CD14-positive monocyte (primary cell): ENCODE measurements around the gene PKD1L1. TPM values are rescaled to one million over a fixed set of nuclear protein-coding genes. Genes with fewer than 3 reads are reported as not detected.

Experiments used
- DNase-seq, 3 donors: peaks; one replicate each; pipeline ENCODE4 v3.0.0-alpha.2; 2011 to 2022
- H2AFZ ChIP-seq: 2 replicates; pipeline ENCODE4 v1.6.0; 2012; ENCODE audit warnings: mild to moderate bottlenecking, low read depth, low read length, inconsistent platforms; ENCODE audit not compliant: insufficient read depth, poor library complexity, severe bottlenecking
- H3K27ac ChIP-seq, 2 donors: 1 replicate in 1 of 2; 2 replicates in 1 of 2; pipeline ENCODE4 v1.5.1; 2012 to 2013; ENCODE audit warnings: low read length in 2 of 2, control low read depth in 1 of 2, inconsistent platforms in 1 of 2, low read depth in 1 of 2, mild to moderate bottlenecking in 1 of 2
- H3K27me3 ChIP-seq, 2 donors: one replicate each; pipeline versions ENCODE4 v1.6.0 to v1.6.1; 2011 to 2013; ENCODE audit warnings: low read length in 2 of 2; ENCODE audit not compliant: control insufficient read depth in 2 of 2, insufficient read depth in 2 of 2
- H3K36me3 ChIP-seq, 2 donors: replicated peaks in 1 of 2; 1 replicate in 1 of 2; 2 replicates in 1 of 2; pipeline versions ENCODE4 v1.5.1 to v1.6.1; 2012 to 2013; ENCODE audit warnings: low read length in 2 of 2, control low read depth in 1 of 2, inconsistent platforms in 1 of 2, mild to moderate bottlenecking in 1 of 2; ENCODE audit not compliant: insufficient read depth in 2 of 2, control insufficient read depth in 1 of 2
- H3K4me1 ChIP-seq, 2 donors: 1 replicate in 1 of 2; 2 replicates in 1 of 2; pipeline versions ENCODE4 v1.5.1 to v1.6.1; 2012 to 2013; ENCODE audit warnings: low read length in 2 of 2, control low read depth in 1 of 2, inconsistent platforms in 1 of 2, mild to moderate bottlenecking in 1 of 2, moderate library complexity in 1 of 2; ENCODE audit not compliant: insufficient read depth in 2 of 2, control insufficient read depth in 1 of 2
- H3K4me2 ChIP-seq: replicated peaks from 2 replicates; pipeline ENCODE3; 2012; ENCODE audit warnings: low read length, moderate library complexity, mild to moderate bottlenecking; ENCODE audit not compliant: poor library complexity, severe bottlenecking; ENCODE audit errors: extremely low read depth
- H3K4me3 ChIP-seq, 3 experiments: fragments of 200-600 bp in 1 of 3; sonication (generic) in 1 of 3; replicated peaks in 1 of 3; 1 replicate in 2 of 3; 2 replicates in 1 of 3; pipeline ENCODE4 v1.5.1; 2011 to 2013; ENCODE audit warnings: low read length in 3 of 3, mild to moderate bottlenecking in 3 of 3, control low read depth in 2 of 3, low read depth in 2 of 3, inconsistent platforms in 1 of 3, moderate library complexity in 1 of 3
- H3K79me2 ChIP-seq: 2 replicates; pipeline ENCODE4 v1.6.0; 2012; ENCODE audit warnings: mild to moderate bottlenecking, control low read depth, inconsistent platforms, low read length, moderate library complexity; ENCODE audit not compliant: insufficient read depth
- H3K9ac ChIP-seq: 2 replicates; pipeline ENCODE4 v1.6.0; 2017; ENCODE audit warnings: low read length, mild to moderate bottlenecking; ENCODE audit not compliant: insufficient read depth, poor library complexity, severe bottlenecking
- H3K9me3 ChIP-seq, 2 donors: replicated peaks in 1 of 2; 1 replicate in 1 of 2; 2 replicates in 1 of 2; pipeline versions ENCODE4 v1.5.1 to v1.6.1; 2012 to 2013; ENCODE audit warnings: low read length in 2 of 2, control low read depth in 1 of 2; ENCODE audit not compliant: control insufficient read depth in 1 of 2, insufficient read depth in 1 of 2
- H4K20me1 ChIP-seq: 2 replicates; pipeline ENCODE4 v1.6.0; 2012; ENCODE audit warnings: mild to moderate bottlenecking, low read length, control low read depth, moderate library complexity; ENCODE audit not compliant: insufficient read depth
- H3K27ac Mint-ChIP-seq, 7 donors: one replicate each; pipeline ENCODE4 v1.8.0; 2020; ENCODE audit warnings: mild to moderate bottlenecking in 7 of 7, mixed read lengths in 7 of 7, moderate library complexity in 6 of 7, inconsistent platforms in 2 of 7
- H3K27me3 Mint-ChIP-seq, 3 donors: one replicate each; pipeline ENCODE4 v1.8.0; 2021 to 2022; ENCODE audit warnings: low read depth in 3 of 3, mild to moderate bottlenecking in 3 of 3, mixed read lengths in 3 of 3, moderate library complexity in 3 of 3, inconsistent platforms in 1 of 3
- H3K36me3 Mint-ChIP-seq, 2 donors: one replicate each; pipeline ENCODE4 v1.8.0; 2020; ENCODE audit warnings: mixed read lengths in 2 of 2, inconsistent platforms in 1 of 2, mild to moderate bottlenecking in 1 of 2
- H3K4me1 Mint-ChIP-seq: one replicate; pipeline ENCODE4 v1.8.0; 2020; ENCODE audit warnings: mild to moderate bottlenecking, mixed read lengths
- H3K4me3 Mint-ChIP-seq, 2 donors: one replicate each; pipeline ENCODE4 v1.8.0; 2020; ENCODE audit warnings: mild to moderate bottlenecking in 2 of 2, mixed read lengths in 2 of 2, moderate library complexity in 1 of 2
- H3K9me3 Mint-ChIP-seq, 7 donors: one replicate each; pipeline ENCODE4 v1.8.0; 2020 to 2022; ENCODE audit warnings: mixed read lengths in 7 of 7, mild to moderate bottlenecking in 6 of 7, moderate library complexity in 6 of 7, inconsistent platforms in 2 of 7
- CTCF ChIP-seq: fragments of 200-600 bp; IDR thresholded peaks from one replicate; pipeline ENCODE4 v1.8.0; 2022; ENCODE audit warnings: antibody characterized with exemption, mild to moderate bottlenecking
- WGBS: methylation state at CpG from one replicate; pipeline ENCODE4 v1.1.5; 2013; ENCODE audit warnings: missing lambda C conversion rate; ENCODE audit not compliant: insufficient coverage; 5-methylcytosine and 5-hydroxymethylcytosine counted together
- intact Hi-C, 2 donors: fragments of 100-400 bp; cut with micrococcal nuclease; formaldehyde crosslinking; loops; one replicate each; pipeline versions ENCODE4 v1.15.0 to v1.15.1; 2023
- polyA plus RNA-seq, 3 donors: library from polyadenylated mRNA; depleted of rRNA in 1 of 3; unstranded in 2 of 3; stranded (reverse) in 1 of 3; fragments of 300-500 nt in 2 of 3; fragments of >200 nt in 1 of 3; fragmentation: Illumina TruSeq in 2 of 3; gene quantifications; 1 replicate in 2 of 3; 2 replicates in 1 of 3; pipeline ENCODE4 v1.2.3, GENCODE V29; 2012 to 2021

PKD1L1 gene
- polyA plus RNA-seq, 3 donors, result 0.19 TPM; not detected in 2

- no peaks in the 10 kb centered on the region for H4K20me1 ChIP-seq
- H2AFZ ChIP-seq, result no peak overlapping the region
- H3K4me2 ChIP-seq, result no peak overlapping the region
- H3K79me2 ChIP-seq, result no peaks in the 10 kb centered on the region
- no peaks in the 10 kb centered on the region for H3K27me3 ChIP-seq
- Mint-ChIP-seq H3K4me3 (no peak overlapping the region), H3K36me3 (no peaks in the 10 kb centered on the region), H3K4me1 (no peaks in the 10 kb centered on the region), H3K9me3 (no peaks in the 10 kb centered on the region), H3K27ac (no peak overlapping the region), H3K27me3 (peaks cover 0 to 4% (median 4%) of the 10 kb centered on the region in 3 donors)
- intact Hi-C loops, result no loop called here
- WGBS, result 94% methylated on average over 18 of the region's 19 CpGs
- DNase-seq, result no peak
- no peaks in the 10 kb centered on the region for H3K9me3 ChIP-seq
- H3K9ac ChIP-seq, result no peak overlapping the region
- H3K36me3 ChIP-seq, result no peaks in the 10 kb centered on the region
- no peak for TF ChIP-seq CTCF
- no peak overlapping the region for H3K27ac ChIP-seq
- H3K4me3 ChIP-seq, result no peak overlapping the region
- H3K4me1 ChIP-seq, result no peaks in the 10 kb centered on the region
Measured at GRCh38 chr7:47836503-47837202, 111.6 kb downstream of the PKD1L1 start.

- no peaks in the 10 kb centered on the region for H3K79me2 ChIP-seq
- no peaks in the 10 kb centered on the region for H3K4me1 ChIP-seq
- no peaks in the 10 kb centered on the region for H3K27me3 ChIP-seq
- H3K27ac ChIP-seq, result no peak overlapping the region
- no peaks in the 10 kb centered on the region for H3K4me1 Mint-ChIP-seq
- H3K36me3 ChIP-seq, result no peaks in the 10 kb centered on the region
- intact Hi-C loops, result no loop called here
- H3K9me3 ChIP-seq, result no peaks in the 10 kb centered on the region
- H3K27ac Mint-ChIP-seq, result no peak overlapping the region
- H4K20me1 ChIP-seq, result no peaks in the 10 kb centered on the region
- WGBS, result 100% methylated on average over 7 of the region's 11 CpGs
- no peaks in the 10 kb centered on the region for H3K36me3 Mint-ChIP-seq
- no peaks in the 10 kb centered on the region for H3K9me3 Mint-ChIP-seq
- no peak overlapping the region for H3K4me2 ChIP-seq
- H3K27me3 Mint-ChIP-seq, result peaks cover 4% of the 10 kb centered on the region in 3 donors
- H3K4me3 ChIP-seq, result no peak overlapping the region
- H3K4me3 Mint-ChIP-seq, result no peak overlapping the region
- DNase-seq, result no peak
- H2AFZ ChIP-seq, result no peak overlapping the region
- no peak for TF ChIP-seq CTCF
- H3K9ac ChIP-seq, result no peak overlapping the region
Measured at GRCh38 chr7:47836080-47836479, 112.2 kb downstream of the PKD1L1 start.
